GM21786 (cell line): ENCODE measurements around the gene UCP2.

Experiments used
- ATAC-seq: cut with Tn5 transposase; IDR thresholded peaks from one replicate; pipeline ENCODE4 v1.9.1; 2021; ENCODE audit not compliant: unreplicated experiment

The UCP2 gene

GRCh38 chr11:73982595-73982989 is at the start of gene UCP2:
UCP2 (minus strand) TSS chr11:73982843; CDS start chr11:73978378, 4,465 bp downstream.
- peak; percentile 42 for ATAC-seq

- no peak for ATAC-seq
These were observed 48.4 kb upstream of the UCP2 start for GRCh38 chr11:74030723-74031676.

GRCh38 chr11:74025467-74026166 is 43.0 kb upstream of the UCP2 start:
- ATAC-seq, result no peak

GRCh38 chr11:74024261-74025029 is 41.8 kb upstream of the UCP2 start:
- no peak for ATAC-seq

- ATAC-seq, result no peak
These were observed 40.6 kb upstream of the UCP2 start for GRCh38 chr11:74023276-74023675.

GRCh38 chr11:74022546-74022945 is 39.9 kb upstream of the UCP2 start:
- ATAC-seq, result no peak

- no peak for ATAC-seq
These were observed 39.4 kb upstream of the UCP2 start for GRCh38 chr11:74021998-74022397.

- ATAC-seq, result no peak
These were observed 37.9 kb upstream of the UCP2 start for GRCh38 chr11:74020539-74020938.

GRCh38 chr11:74019860-74020259 is 37.2 kb upstream of the UCP2 start:
- no peak for ATAC-seq

- no peak for ATAC-seq
These were observed 36.6 kb upstream of the UCP2 start for GRCh38 chr11:74019104-74019738.

GRCh38 chr11:74018331-74019005 is 35.8 kb upstream of the UCP2 start:
- ATAC-seq, result no peak

- no peak for ATAC-seq
These were observed 35.0 kb upstream of the UCP2 start for GRCh38 chr11:74017631-74018030.

GRCh38 chr11:74015919-74016684 is 33.5 kb upstream of the UCP2 start:
- ATAC-seq, result no peak

GRCh38 chr11:74014880-74015279 is 32.2 kb upstream of the UCP2 start:
- ATAC-seq, result no peak

- no peak for ATAC-seq
These were observed 30.5 kb upstream of the UCP2 start for GRCh38 chr11:74013141-74013540.

- no peak for ATAC-seq
These were observed 29.6 kb upstream of the UCP2 start for GRCh38 chr11:74012074-74012809.

- peak; percentile 69 for ATAC-seq
These were observed 28.9 kb upstream of the UCP2 start for GRCh38 chr11:74011360-74012073.
